Heart right ventricle (tissue), 16 donors: Measurements from ENCODE around the gene GPR62. TPM values are rescaled to one million over a fixed set of nuclear protein-coding genes. Genes with fewer than 3 reads are reported as not detected.

ENCODE experiments used
- ATAC-seq, 8 donors: fragments of 200-7000 bp; cut with Tn5 transposase; one replicate each; pipeline ENCODE4 v1.9.1; 2020; ENCODE audit warnings: mild to moderate bottlenecking in 8 of 8, moderate library complexity in 8 of 8, moderate number of reproducible peaks in 1 of 8
- DNase-seq, 2 donors: peaks; one replicate each; pipeline ENCODE4 v3.0.0-alpha.2; 2020
- H3K27ac ChIP-seq, 10 donors: fragments of 200-600 bp; sonication (generic) in 2 of 10; one replicate each; pipeline versions ENCODE4 v1.5.0 to v1.8.0; 2020 to 2022; ENCODE audit warnings: mild to moderate bottlenecking in 3 of 10
- H3K27me3 ChIP-seq, 7 donors: fragments of 200-600 bp; one replicate each; pipeline ENCODE4 v1.8.0; 2021 to 2022; ENCODE audit warnings: mild to moderate bottlenecking in 2 of 7
- H3K36me3 ChIP-seq, 9 donors: fragments of 200-600 bp; sonication (generic) in 1 of 9; one replicate each; pipeline versions ENCODE4 v1.5.0 to v1.8.0; 2020 to 2022; ENCODE audit warnings: mild to moderate bottlenecking in 2 of 9
- H3K4me1 ChIP-seq, 9 donors: fragments of 200-600 bp; sonication (generic) in 1 of 9; one replicate each; pipeline versions ENCODE4 v1.5.0 to v1.8.0; 2020 to 2022; ENCODE audit warnings: mild to moderate bottlenecking in 4 of 9
- H3K4me3 ChIP-seq, 10 donors: fragments of 200-600 bp; sonication (generic) in 2 of 10; one replicate each; pipeline versions ENCODE4 v1.5.0 to v1.8.0; 2020 to 2022; ENCODE audit warnings: mild to moderate bottlenecking in 7 of 10, moderate library complexity in 2 of 10
- H3K9me3 ChIP-seq, 11 donors: fragments of 200-600 bp in 10 of 11; sonication (generic) in 2 of 11; one replicate each; pipeline versions ENCODE4 v1.5.0 to v1.8.0; 2013 to 2022; ENCODE audit warnings: mild to moderate bottlenecking in 2 of 11, control low read depth in 1 of 11, moderate library complexity in 1 of 11
- CTCF ChIP-seq, 9 donors: fragments of 200-600 bp; sonication (generic) in 2 of 9; IDR thresholded peaks; one replicate each; pipeline versions ENCODE4 v1.5.0 to v1.8.0; 2021 to 2022; ENCODE audit warnings: antibody characterized with exemption in 9 of 9, mild to moderate bottlenecking in 5 of 9, moderate library complexity in 1 of 9
- WGBS, 2 donors: extraction: QIAGEN DNeasy Blood & Tissue Kit; methylation state at CpG; one replicate each; pipeline ENCODE4 v1.1.7; 2013; ENCODE audit warnings: inconsistent platforms in 1 of 2; 5-methylcytosine and 5-hydroxymethylcytosine counted together
- intact Hi-C, 10 donors: fragments of 100-400 bp; cut with DNase I; formaldehyde crosslinking; loops; one replicate each; pipeline versions ENCODE4 v1.11.1 to v1.14.2; 2022
- polyA plus RNA-seq, 2 donors: library from polyadenylated mRNA; stranded (reverse); fragments of 200-250 nt; gene quantifications; one replicate each; pipeline ENCODE4 v1.2.3, GENCODE V29; 2013
- total RNA-seq, 10 donors: library from RNA; stranded (reverse); fragmentation: NEBNext Ultra II Directional in 3 of 10; extraction: Animal tissue kit (Norgen Biotek cat#: 25700) in 3 of 10; gene quantifications; one replicate each; pipeline versions ENCODE4 v1.2.1 to v1.2.4, GENCODE V29; 2021 to 2023
- donor health status: Arrhythmogenic right ventricular cardiomyopathy.
- donor health status: ischemic (EF 13 %, LVEDD 7.1; RV severe dilation, severe dysfunction).
- donor health status: healthy with polysubstance abuse.
- donor health status: DM: no; HTN: yes; CAD: no.
- donor health status: DM: no; HTN: no; CAD: no.
- donor health status: ischemic (EF 25% LVEDD 6.9; RV normal size, moderate dysfunction).
- donor health status: ischemic (EF 25% LVEDD 5.7; RV mildly dilated, moderate dysfunction).
- donor health status: healthy.
- donor health status: DM: yes; HTN: yes; CAD: no.
- donor health status: Ischemic cardiomyopathy.
- donor health status: ischemic (EF 35%, LVEDD 5.7; RV mildly dilated, moderate dysfunction).
- donor health status: nonischemic (EF 11% LVEDD 7.7; RV severe dilation, severe dysfunction).
- donor health status: DM: yes; HTN: yes; CAD: no.
- donor health status: PGD.
- donor health status: ischemic (EF 29% LVEDD 5.4; RV normal size, mild dysfunction).
- donor health status: nonischemic (EF 23%, LVEDD 6.1; RV moderate dilation, normal function).

The GPR62 gene
- total and polyA plus RNA-seq, 12 donors = 0.01 to 0.38 (median 0.18) TPM; not detected in 2

DNA sequence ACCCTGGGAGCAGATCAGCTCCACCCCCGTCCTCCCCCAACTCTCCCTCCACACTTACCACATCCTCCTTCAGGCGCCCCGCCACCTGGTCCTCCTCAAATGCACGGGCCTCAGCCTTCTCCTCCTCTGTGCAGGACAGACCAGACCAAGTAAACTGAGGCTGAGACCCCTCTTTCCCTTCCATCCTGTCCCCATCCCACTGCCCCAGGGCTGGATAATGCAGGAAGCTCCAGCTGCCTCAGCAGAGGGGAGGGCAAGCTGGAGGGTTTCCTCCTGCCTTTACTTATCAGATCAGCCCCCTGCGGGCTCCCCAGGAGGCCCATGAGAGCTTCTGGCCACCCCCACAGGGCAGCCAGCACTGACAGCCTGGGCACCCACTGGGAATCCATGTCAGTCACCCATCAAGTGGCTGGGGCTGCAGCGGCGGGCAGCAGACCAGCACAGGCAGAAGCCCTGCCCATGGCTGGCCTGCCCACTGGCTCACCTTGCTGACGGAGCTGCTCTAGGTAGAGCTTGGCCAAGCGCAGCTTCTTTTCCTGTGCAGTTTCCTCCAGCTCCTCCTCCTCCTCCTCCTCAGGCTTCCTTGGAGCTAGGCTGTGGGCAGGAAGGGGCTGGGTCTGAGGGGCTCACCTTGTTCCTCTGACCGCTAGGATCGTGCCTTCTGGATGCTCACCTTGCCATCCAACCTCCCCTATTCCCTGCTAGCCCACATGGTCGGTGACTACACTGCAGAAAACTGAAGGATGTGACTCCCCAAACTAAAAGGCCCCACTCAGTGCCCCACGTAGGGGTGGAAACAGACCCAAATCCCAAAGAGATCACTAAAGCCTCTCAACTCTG lies 17.4 kb upstream of the GPR62 start:
- Histone ChIP-seq H3K4me1 (peaks cover 8 to 26% (median 21%) of the 10 kb centered on the region in 9 donors), H3K36me3 (peaks cover 0 to 74% (median 36%) of the 10 kb centered on the region in 9 donors), H3K27me3 (no peaks in the 10 kb centered on the region), H3K4me3 (no peak overlapping the region), H3K9me3 (no peaks in the 10 kb centered on the region), H3K27ac (no peak overlapping the region)
- ATAC-seq (no peak), DNase-seq (no peak)
- 84 to 89% methylated on average over 13 of the region's 13 CpGs for WGBS, 2 donors
- TF ChIP-seq CTCF (IDR thresholded peaks at IDR 0.05) = no peak
- intact Hi-C loops = no loop called here

DNA sequence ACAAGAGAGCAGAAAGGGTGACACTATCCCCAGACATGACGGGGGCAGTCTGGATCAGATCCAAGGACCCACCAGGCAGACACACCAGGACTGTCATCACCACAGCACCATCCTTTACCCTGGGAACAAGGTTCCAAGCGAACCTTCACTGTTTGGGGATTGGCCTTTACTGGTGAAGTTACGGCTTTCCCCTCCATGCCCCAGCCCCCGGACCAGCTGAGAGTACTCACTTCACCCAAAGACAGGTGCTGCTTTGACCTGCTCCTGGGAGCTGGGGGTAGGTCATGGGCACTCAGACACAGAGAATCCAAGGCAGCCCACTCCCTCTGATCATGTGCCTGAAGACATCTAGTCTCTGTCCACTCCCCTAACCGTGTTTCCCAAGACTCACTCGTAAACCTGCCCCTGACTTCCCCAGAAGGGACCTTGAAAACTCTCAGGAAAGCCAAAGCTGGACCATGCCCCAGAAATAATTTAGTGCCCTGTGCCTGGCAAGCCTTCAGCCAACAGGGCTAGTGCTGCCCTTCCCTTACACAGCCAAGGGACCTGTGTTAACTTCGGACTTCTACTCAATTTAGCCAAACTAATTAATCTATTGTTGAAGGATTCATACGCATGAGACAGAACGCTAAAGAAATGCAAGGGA lies 16.3 kb upstream of the GPR62 start:
- DNase-seq = no peak
- no peak overlapping the region for H3K4me3 ChIP-seq
- no peak overlapping the region for H3K27ac ChIP-seq
- no peaks in the 10 kb centered on the region for H3K27me3 ChIP-seq
- 85 to 89% methylated on average over 9 of the region's 9 CpGs for WGBS, 2 donors
- no peak for TF ChIP-seq CTCF (IDR thresholded peaks at IDR 0.05)
- H3K36me3 ChIP-seq = peaks cover 0 to 63% (median 31%) of the 10 kb centered on the region in 9 donors
- peaks cover 11 to 33% (median 29%) of the 10 kb centered on the region in 9 donors for H3K4me1 ChIP-seq
- ATAC-seq = no peak
- intact Hi-C loops = no loop called here
- H3K9me3 ChIP-seq = no peaks in the 10 kb centered on the region

- no peak for TF ChIP-seq CTCF (IDR thresholded peaks at IDR 0.05)
- H3K36me3 ChIP-seq = peaks cover 0 to 53% (median 16%) of the 10 kb centered on the region in 9 donors
- DNase-seq = no peak
- WGBS, 2 donors = 39 to 40% methylated on average over 13 of the region's 13 CpGs
- H3K4me1 ChIP-seq = peaks cover 11 to 33% (median 29%) of the 10 kb centered on the region in 9 donors
- intact Hi-C loops = loop anchor here in 2 of 10 donors (5.0 kb wide), 3 partner anchors 41 to 201 kb away; partner anchors contain the start of genes ACY1 (in 1 of the 2) and DUSP7 (in 1 of the 2)
- no peaks in the 10 kb centered on the region for H3K9me3 ChIP-seq
- H3K27me3 ChIP-seq = no peaks in the 10 kb centered on the region
- peak overlapping the region; percentile 60 to 90 (median 82) for H3K4me3 ChIP-seq
- peak overlapping the region in 6 of 10 donors; percentile 65 to 96 (median 72) for H3K27ac ChIP-seq
- ATAC-seq = no peak
Measured at GRCh38 chr3:51940648-51941462, 14.3 kb upstream of the GPR62 start.

- WGBS, 2 donors = 0% methylated on average over 20 of the region's 20 CpGs
- intact Hi-C loops = loop anchor here in 2 of 10 donors (5.0 kb wide), 3 partner anchors 41 to 201 kb away; partner anchors contain the start of genes ACY1 (in 1 of the 2) and DUSP7 (in 1 of the 2)
- Histone ChIP-seq H3K27ac (peak overlapping the region in 9 of 10 donors; percentile 34 to 96 (median 69)), H3K9me3 (no peaks in the 10 kb centered on the region), H3K4me3 (peak overlapping the region; percentile 60 to 90 (median 82)), H3K4me1 (peaks cover 11 to 33% (median 29%) of the 10 kb centered on the region in 9 donors), H3K36me3 (peaks cover 0 to 49% (median 16%) of the 10 kb centered on the region in 9 donors), H3K27me3 (no peaks in the 10 kb centered on the region)
- ATAC-seq = no peak
- TF ChIP-seq CTCF (IDR thresholded peaks at IDR 0.05) = no peak
- DNase-seq = no peak
Measured at GRCh38 chr3:51941463-51941797, 13.8 kb upstream of the GPR62 start.
